SKM-1 treated with dmso at 0.1 percent for 144 hours (cell line): ENCODE results near the gene PCBP1.
"Not testable (repeated sequence)": the region's sequence is repeated elsewhere in the genome, so short reads cannot be mapped to it uniquely, and the experiment has no call there.

ENCODE experiments used
- DNase-seq: peaks from one replicate; lab custom pipeline; 2025; ENCODE audit not compliant: unreplicated experiment; lab: John Stamatoyannopoulos, UW

The PCBP1 gene

DNA sequence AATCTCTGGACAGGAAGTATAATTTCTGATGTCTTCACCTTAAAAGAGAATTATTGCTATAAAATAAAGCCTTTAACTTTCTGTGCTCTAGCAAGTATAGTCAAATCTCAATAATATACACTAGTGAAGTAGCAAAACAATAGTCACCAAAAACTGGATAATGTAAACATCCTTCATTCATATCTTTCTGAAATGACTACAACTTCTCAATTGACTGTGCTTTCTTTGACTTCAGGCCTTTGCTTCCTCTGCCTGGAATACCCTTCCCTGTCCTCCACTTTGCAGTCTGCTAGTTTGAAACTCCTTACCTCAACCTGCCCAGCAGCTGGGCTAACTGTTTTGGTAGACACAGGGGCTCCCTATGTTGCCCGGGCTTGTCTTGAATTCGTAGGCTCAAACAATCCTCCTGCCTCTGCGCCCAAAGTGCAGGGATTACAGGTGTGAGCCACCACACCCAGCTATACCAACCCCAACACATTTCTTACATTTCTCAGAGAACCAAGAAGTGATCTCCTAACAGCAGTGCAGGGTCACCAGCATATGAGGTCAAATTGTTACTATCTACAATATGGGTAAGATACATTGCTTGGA lies 6.6 kb upstream of the PCBP1 start:
- DNase-seq = no peak

DNA sequence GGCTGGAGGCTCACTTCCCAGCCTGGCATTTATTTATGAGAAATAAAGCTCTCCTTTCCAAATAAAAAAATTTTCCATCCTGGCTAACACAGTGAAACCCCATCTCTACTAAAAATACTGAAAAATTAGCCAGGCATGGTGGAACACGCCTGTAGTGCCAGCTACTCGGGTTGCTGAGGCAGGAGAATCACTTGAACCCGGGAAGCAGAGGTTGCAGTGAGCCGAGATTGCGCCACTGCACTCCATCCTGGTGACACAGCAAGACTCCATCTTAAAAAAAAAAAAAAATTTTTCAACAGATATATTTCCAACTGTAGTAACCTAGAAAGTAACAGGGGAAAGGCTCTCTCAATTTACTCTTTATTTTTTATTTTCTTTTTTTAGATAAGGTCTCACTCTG lies 6.1 kb upstream of the PCBP1 start:
- DNase-seq = no peak

DNA sequence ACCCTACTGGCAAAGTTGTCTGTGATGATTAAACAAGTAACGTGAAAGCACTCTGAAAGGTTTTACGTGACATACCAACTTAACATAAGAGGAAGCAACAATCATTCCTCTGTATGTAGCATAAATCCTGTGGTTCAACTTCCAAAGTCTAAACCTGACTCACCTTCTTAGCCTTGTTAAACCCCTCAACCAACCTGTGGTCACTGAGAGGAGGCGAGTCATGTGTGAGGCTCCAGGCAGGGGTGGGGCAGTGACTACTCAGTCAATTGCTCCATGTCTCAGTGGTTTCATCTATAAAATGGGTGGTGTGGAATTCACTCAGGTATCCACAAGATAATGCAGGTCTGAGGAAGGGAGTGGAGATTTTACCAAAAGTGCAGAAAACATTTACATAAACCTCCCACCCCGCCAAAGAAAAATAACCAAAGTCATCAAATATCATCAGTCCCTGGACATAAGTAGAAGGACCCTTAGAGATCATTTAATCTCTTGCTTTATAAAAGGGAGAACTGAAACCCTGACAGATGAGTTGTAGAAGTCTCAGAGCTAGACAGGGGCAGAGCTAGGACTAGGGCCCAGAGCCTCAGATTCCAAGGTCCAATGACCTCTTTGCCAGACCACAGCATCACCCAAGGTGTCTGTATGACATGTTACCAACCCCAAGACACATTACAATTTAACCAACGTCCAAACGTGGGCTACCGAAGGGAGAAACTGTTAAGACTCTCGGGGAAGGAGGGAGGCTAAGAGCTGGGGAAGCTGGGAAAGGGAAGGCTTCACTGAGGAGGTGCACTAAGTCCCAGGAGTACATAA lies 3.7 kb upstream of the PCBP1 start:
- DNase-seq = no peak

DNA sequence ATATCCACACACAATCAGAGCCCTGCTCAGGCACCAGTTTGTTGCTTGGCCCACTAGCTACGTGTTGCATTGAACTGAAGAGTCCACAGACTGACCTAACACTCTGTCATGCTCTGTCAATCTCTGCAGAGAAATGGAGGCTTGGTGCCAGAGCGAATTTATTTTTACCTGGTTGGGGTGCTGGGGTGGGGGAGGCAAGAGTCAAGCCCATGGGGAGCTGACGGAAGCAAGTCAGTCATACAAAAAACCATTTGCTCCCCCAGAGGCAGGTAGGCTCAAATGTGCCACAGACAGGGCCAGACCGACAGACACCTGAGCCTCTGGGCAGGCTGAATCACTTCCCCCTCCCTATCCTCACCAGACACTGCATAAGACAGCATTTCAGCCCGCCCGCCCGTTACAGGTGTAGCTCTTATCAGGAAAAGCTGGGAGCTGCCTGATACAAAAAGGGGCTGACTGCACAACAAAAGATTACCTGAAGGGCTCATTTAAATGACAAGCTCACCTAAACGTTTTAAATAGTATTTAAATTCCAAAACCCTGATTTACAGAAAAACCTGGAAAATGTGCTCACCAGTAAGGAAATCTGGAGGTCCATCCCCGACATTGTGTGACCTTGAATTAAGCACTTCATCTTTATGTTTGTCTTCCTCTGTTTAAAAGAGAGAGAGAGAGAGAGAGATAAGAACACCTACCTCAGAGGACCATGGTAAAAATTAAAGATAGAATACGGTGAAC lies 2.1 kb upstream of the PCBP1 start:
- DNase-seq = no peak

DNA sequence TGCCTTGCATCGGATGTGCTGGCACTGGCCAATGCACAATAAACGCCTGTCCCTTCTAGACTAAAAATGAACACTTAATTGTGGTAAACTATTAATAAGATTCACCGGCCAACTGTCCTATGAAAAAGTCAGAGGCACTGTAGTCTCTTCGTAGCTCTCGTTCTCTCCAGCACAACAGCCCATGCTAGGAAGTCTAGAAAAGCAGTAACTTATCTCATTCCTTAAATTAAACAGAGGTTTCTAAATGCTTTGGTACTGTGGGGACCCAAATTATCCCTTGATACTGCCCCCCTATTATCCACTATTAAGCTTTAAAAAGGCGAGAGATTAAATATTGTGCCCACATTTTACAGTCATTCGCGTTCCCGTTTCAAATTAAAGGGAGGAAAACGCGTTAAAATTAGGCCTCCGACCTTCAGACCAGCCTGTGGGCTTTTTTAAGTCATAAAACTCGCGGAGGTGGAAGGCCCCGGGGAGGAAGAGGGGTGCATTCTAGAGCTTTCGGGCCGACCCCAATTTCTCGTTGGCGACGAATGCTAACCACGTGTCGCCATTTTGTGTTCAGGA lies 1.5 kb upstream of the PCBP1 start:
- DNase-seq = no peak

DNA sequence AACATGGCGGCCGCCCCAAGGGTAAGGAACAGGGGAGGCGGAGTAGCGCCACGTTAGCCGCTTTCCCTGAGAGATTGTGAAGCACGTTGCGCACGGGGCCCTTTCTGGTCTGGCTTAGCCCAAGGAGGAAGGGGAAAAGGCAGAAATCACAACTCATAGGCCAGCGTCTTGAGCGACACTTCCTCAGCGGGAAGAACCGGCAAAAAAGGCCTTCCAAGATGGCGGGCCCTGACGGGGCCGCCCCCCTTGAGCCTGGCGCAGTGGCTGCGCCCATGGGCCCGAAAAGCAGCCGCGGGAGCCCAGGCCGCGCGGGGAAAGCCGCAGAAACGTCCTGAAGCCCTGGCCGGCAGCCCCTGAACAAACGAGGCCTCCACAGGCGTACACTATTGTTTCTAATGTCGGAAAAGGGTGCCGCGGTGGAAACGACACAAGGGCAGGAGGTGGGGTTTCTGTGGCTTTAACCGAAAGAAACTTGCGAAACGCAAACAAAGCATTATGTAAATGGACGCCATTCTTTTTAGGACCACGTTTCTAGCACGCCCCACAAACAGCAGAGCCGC lies 919 bp upstream of the PCBP1 start:
- peak; percentile 88 for DNase-seq

DNA sequence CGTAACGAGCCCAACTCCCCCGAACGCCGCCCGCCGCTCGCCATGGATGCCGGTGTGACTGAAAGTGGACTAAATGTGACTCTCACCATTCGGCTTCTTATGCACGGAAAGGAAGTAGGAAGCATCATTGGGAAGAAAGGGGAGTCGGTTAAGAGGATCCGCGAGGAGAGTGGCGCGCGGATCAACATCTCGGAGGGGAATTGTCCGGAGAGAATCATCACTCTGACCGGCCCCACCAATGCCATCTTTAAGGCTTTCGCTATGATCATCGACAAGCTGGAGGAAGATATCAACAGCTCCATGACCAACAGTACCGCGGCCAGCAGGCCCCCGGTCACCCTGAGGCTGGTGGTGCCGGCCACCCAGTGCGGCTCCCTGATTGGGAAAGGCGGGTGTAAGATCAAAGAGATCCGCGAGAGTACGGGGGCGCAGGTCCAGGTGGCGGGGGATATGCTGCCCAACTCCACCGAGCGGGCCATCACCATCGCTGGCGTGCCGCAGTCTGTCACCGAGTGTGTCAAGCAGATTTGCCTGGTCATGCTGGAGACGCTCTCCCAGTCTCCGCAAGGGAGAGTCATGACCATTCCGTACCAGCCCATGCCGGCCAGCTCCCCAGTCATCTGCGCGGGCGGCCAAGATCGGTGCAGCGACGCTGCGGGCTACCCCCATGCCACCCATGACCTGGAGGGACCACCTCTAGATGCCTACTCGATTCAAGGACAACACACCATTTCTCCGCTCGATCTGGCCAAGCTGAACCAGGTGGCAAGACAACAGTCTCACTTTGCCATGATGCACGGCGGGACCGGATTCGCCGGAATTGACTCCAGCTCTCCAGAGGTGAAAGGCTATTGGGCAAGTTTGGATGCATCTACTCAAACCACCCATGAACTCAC lies 673 bp downstream of the PCBP1 start:
- no peak for DNase-seq

DNA sequence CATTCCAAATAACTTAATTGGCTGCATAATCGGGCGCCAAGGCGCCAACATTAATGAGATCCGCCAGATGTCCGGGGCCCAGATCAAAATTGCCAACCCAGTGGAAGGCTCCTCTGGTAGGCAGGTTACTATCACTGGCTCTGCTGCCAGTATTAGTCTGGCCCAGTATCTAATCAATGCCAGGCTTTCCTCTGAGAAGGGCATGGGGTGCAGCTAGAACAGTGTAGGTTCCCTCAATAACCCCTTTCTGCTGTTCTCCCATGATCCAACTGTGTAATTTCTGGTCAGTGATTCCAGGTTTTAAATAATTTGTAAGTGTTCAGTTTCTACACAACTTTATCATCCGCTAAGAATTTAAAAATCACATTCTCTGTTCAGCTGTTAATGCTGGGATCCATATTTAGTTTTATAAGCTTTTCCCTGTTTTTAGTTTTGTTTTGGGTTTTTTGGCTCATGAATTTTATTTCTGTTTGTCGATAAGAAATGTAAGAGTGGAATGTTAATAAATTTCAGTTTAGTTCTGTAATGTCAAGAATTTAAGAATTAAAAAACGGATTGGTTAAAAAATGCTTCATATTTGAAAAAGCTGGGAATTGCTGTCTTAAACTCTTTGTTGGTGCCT lies 1.4 kb downstream of the PCBP1 start:
- no peak for DNase-seq

DNA sequence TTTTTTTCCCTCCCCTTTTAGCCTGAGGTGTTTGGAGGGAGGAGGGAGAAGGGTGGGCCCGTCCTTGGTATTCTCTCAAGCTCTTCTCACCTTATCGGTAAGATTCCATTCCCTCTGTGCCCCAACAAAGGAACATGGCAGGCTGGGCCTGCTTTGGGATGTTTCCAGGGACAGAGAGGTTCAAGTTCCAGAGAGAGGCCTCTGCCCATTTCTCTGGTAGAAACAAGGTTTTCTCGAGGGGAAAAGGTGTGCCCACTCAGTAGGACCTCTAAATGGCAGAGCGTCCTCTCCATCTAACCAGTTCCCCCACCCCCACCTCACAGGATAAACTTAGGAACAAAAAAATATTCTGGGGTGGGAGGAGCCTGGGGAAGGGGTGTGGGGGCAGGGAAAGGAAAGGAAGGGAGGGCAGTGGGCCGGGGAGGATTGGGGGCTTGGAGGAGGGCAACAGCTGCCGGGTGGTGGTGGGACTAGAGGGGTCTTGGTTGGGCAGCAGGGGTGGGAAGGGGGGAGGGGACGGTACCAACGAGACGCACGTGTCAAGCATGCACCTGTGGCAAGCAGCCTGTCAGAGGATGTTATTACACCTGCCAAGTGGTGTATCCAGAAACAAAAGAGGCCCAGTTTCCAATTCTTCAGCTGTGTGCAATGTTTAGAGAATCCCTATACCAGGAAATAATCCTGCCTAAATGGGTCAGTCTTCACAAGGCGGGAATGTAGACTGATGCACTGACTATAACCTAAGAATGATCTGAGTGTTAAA lies 2.1 kb downstream of the PCBP1 start:
- DNase-seq = no peak

DNA sequence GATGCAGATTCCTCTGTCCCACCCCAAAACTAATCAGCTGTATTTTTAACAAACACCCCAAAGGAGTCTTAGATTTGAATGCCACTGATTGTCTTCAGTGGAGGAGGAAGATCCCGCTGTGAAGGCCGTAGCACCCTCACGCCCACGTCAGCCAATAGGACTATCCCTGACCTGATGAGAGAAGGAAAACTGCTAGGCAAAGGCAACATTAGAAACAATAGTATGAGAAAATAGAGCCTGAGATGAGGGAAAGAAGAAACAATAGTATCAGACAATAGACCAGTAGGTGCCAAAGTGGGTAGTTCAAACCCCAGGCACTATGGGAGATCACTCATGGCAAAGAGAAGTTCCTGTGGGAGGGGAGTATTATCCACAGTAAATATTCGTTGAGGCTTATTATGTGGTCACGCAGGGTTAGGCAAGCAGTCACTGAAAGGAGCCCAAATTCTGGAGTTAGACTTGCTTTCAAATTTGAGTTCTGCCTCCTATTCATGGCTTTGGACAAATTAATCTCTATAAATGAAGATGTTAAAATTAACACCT lies 2.8 kb downstream of the PCBP1 start:
- DNase-seq = no peak

DNA sequence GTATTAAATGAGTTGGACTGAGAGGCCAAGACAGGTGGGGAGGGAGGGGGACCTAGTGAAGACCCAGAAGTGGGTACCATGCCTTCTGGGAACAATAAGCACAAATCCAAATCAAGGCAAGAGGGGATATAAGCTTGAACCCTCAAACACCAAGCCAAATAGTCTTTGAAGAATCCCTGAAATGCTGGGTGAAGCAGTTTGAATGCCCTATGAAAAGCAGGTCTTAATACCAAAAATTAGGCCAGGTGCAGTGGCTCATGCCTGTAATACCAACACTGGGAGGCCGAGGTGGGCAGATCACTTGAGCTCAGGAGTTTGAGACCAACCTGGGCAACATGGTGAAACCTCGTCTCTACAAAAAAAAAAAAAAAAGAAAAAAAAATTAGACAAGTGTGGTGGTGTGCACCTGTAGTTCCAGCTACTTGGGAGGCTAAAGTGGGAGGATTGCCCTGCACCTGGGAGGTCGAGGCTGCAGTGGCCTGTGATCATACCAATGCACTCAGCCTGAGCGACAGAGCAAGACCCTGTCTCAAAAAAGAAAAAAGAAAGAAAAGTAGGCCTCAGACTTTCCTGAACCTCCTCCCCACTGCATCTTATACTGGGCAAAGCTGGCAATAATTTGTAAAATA lies 3.5 kb downstream of the PCBP1 start:
- DNase-seq = no peak

DNA sequence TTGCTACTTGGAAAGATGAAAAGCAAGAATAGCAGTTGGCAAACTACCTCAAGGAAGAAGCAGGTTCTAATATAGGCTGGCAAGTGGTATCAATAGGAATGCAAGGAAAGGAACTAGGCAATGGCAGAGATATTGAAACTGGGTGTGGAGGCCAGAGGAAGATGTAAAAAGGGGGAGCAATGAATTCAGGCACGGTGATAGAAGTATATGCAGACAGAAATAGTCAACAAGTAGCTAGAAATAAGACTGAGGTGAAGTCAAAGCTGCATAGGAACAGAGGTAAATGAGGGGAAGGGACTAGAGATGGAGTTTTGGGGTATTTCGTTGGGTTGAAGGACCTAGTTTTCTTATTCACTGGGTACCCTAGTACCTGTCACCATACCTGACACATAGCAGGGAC lies 4.1 kb downstream of the PCBP1 start:
- DNase-seq = no peak

DNA sequence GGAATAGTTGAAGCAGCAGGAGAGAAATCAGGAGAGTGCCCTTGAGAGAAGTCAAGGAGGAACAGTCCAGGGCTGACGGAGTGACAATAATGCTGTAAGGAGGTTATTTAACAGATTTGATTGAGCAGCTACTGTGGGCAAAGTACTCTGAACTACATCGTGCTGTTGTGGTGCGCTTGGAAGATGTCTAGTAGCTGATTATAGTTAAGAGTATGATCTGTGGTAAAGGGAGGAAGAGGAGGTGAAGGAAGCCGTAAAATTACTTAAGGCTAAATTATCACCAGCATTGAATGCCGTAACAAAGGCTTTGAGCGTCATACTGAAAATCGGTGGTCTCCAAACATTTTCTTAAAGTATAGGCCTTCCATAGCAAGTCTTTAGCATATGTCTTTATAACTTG lies 4.5 kb downstream of the PCBP1 start:
- no peak for DNase-seq

DNA sequence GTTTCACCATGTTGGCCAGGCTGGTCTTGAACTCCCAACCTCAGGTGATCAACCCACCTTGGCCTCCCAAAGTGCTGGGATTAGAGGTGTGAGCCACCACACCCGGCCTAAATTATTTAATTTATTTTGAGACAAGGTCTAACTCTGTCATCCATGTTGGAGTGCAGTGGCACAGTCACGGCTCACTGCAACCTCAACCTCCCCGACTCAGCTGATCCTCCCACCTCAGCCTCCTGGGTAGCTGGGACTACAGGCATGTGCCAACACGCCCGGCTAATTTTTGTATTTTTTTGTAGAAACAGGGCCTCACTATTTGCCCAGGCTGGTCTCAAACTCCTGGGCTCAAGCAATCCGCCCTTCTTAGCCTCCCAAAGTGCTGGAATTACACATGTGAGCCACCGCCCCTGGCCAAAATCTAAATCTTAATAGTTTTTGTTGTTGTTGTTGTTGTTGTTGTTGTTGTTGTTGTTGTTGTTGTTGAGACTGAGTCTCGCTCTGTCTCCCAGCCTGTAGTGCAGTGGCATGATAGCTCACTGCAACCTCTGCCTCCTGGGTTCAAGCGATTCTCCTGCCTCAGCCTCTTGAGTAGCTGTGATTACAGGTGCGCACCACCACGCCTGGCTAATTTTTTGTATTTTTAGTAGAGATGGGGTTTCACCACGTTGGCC lies 5.4 kb downstream of the PCBP1 start:
- DNase-seq = not testable (repeated sequence)

DNA sequence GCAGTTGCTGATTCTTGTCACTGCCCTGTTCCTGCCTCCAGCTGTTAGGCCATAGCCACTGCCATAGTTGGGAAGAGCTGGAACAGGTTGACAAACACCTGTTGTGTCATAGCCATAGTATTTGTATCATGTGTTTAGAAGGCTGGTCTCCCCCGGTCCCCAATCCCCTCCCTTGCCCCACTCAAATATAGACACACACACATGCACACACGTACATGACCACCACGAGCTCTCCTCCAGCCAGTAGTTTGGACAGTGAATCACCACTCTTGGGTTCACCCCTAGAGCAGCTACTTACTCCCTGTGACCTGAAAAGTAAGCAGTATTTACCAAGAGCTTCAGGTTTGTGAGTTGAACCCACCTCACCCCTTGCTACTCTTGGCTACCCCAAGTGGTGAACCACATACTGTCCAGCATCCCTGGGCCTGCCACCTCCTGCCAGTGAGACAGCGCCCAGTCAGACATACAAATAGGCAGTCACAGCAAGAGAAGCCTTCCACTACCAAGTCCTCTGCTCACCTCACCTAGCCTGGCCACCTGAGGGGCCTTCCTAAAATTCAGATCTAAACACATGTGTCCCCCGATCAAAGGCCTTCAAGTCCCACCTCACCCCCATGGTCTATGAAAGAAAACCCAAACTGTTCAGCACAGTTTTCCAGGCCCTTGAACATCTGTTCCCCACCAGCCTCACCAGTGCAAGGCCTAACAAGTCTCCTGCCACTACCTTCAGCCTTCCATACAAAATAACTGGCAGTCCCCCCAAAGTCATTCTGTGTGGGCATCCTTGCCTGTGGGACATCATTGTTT lies 7.1 kb downstream of the PCBP1 start:
- DNase-seq = no peak

DNA sequence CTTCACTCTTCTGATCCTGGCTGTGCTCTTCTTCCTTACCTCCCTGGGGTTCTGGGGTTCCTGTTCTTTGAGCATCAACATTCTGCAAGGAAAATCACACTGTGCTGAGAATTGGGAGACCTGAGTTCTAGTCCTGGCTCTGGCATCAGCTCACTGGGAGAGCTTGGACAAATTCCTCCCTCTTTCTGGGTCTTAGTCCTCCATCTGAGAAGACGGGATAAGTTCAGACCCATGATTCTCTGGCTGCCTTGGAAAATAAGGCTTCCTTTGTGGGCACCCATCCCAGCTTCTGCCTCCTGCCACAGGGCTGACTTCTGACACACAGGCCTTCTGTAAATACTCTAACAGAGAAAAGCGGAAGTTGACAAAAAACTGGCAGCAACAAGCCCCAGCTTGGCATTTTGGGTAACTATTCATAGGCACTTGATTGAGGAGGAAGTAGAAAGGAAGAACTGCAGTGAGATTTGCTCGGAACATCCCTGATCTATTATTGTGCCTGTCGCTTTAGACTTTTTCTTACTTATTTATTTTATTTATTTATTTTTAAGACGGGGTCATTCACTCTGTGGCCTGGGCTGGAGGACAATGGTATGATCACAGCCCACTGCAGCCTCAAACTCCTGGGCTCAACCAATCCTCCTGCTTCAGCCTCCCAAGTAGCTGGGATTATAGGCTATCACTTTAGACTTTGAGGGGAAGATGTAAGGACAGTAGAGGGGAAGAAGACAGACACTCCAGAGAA lies 7.9 kb downstream of the PCBP1 start:
- DNase-seq = peak; percentile 96
